Measurements from ENCODE around the gene FBXO22. TPM values are rescaled to one million over a fixed set of nuclear protein-coding genes. Genes with fewer than 3 reads are reported as not detected.

The FBXO22 gene
- total and polyA plus RNA-seq, 2 donors, result 14.0 to 23.3 TPM

DNA sequence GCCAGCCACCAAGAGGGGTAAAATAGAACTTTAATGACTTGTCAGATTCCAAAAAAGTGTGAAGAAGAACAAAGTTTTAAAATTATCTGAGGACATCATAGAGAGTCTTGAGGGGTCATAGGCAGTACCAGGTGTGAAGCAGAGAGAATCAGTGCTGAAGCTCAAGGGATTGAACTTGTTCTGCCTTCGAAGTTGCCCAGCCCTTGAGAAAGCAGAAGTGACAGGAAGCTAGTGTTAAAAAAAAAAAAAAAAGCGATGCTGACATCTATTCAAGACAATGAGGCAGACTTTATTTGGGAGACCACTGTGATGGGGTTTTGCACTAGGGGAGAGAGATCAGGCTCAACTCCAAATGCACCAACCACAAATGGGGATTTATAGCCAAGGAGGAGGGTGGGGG lies 21.8 kb downstream of the FBXO22 start:
- Histone ChIP-seq H3K9me3 (ENCODE audit: control insufficient read depth in 2 of 2, insufficient read depth in 1 of 2, low read length in 1 of 2) (no peaks in the 10 kb centered on the region), H3K4me1 (ENCODE audit: control insufficient read depth in 2 of 2, insufficient read depth in 2 of 2, low read length in 2 of 2) (no peaks in the 10 kb centered on the region), H3K27me3 (ENCODE audit: control insufficient read depth in 2 of 2, insufficient read depth in 1 of 2, low read length in 1 of 2) (no peaks in the 10 kb centered on the region), H3K27ac (ENCODE audit: low read depth in 1 of 2, low read length in 1 of 2) (no peak overlapping the region), H3K36me3 (ENCODE audit: control insufficient read depth in 2 of 2, insufficient read depth in 2 of 2, low read length in 1 of 2) (peaks cover 6 to 7% of the 10 kb centered on the region in 2 donors), H3K4me3 (ENCODE audit: low read length in 2 of 2) (no peak overlapping the region)
- 34% methylated on average over 2 of the region's 2 CpGs for WGBS
- no peak for DNase-seq (ENCODE audit: low read depth in 6 of 9, low spot score in 9 of 9)

DNA sequence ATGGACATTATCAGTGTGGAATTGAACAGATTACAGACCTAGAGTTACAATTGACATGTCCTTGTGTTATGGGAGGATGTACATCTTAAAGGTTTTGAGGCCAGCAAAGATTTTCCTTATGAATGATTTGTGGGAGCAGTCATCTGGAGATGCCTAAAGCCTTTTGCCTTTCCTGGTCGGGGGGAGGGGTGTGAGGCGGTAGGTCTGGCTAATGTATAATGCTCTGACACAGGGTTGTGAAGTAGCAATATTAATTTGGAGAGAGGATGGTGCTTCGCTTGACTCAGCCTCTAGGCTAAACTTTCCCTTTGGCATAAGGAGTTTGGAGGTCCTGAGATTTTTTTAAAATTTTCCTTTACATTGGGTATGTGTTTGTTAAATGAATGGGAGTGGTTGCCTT lies 23.3 kb downstream of the FBXO22 start:
- Histone ChIP-seq H3K4me3 (ENCODE audit: low read length in 2 of 2) (no peak overlapping the region), H3K4me1 (ENCODE audit: control insufficient read depth in 2 of 2, insufficient read depth in 2 of 2, low read length in 2 of 2) (no peaks in the 10 kb centered on the region), H3K27ac (ENCODE audit: low read depth in 1 of 2, low read length in 1 of 2) (no peak overlapping the region), H3K27me3 (ENCODE audit: control insufficient read depth in 2 of 2, insufficient read depth in 1 of 2, low read length in 1 of 2) (no peaks in the 10 kb centered on the region), H3K9me3 (ENCODE audit: control insufficient read depth in 2 of 2, insufficient read depth in 1 of 2, low read length in 1 of 2) (no peaks in the 10 kb centered on the region), H3K36me3 (ENCODE audit: control insufficient read depth in 2 of 2, insufficient read depth in 2 of 2, low read length in 1 of 2) (peaks cover 7 to 17% of the 10 kb centered on the region in 2 donors)
- WGBS, result 97% methylated on average over 3 of the region's 3 CpGs
- DNase-seq (ENCODE audit: low read depth in 6 of 9, low spot score in 9 of 9), result no peak

DNA sequence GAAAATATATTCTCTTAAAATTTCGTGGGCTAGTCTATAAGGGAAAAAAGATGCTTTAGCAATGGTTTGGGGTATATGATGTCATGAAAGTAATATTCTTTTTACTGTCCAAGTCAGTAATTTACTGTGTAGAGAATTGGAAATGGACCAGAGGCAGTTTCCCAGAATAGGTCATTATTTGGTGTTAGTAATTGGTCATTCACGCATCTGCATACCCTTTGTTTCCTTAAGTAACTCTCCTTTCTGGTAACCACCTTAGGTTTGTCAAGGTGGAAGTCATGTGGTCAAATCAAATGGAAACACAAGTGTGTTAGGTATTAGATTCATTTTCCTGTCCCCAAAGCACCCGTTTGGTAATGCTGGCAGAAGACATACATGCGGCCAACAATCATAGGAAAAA lies 23.9 kb downstream of the FBXO22 start:
- no peak for DNase-seq (ENCODE audit: low read depth in 6 of 9, low spot score in 9 of 9)
- WGBS, result 97% methylated on average over 4 of the region's 4 CpGs
- no peaks in the 10 kb centered on the region for H3K27me3 ChIP-seq (ENCODE audit: control insufficient read depth in 2 of 2, insufficient read depth in 1 of 2, low read length in 1 of 2)
- no peak overlapping the region for H3K27ac ChIP-seq (ENCODE audit: low read depth in 1 of 2, low read length in 1 of 2)
- peaks cover 7 to 17% of the 10 kb centered on the region in 2 donors for H3K36me3 ChIP-seq (ENCODE audit: control insufficient read depth in 2 of 2, insufficient read depth in 2 of 2, low read length in 1 of 2)
- no peaks in the 10 kb centered on the region for H3K9me3 ChIP-seq (ENCODE audit: control insufficient read depth in 2 of 2, insufficient read depth in 1 of 2, low read length in 1 of 2)
- no peak overlapping the region for H3K4me3 ChIP-seq (ENCODE audit: low read length in 2 of 2)
- H3K4me1 ChIP-seq (ENCODE audit: control insufficient read depth in 2 of 2, insufficient read depth in 2 of 2, low read length in 2 of 2), result no peaks in the 10 kb centered on the region

DNA sequence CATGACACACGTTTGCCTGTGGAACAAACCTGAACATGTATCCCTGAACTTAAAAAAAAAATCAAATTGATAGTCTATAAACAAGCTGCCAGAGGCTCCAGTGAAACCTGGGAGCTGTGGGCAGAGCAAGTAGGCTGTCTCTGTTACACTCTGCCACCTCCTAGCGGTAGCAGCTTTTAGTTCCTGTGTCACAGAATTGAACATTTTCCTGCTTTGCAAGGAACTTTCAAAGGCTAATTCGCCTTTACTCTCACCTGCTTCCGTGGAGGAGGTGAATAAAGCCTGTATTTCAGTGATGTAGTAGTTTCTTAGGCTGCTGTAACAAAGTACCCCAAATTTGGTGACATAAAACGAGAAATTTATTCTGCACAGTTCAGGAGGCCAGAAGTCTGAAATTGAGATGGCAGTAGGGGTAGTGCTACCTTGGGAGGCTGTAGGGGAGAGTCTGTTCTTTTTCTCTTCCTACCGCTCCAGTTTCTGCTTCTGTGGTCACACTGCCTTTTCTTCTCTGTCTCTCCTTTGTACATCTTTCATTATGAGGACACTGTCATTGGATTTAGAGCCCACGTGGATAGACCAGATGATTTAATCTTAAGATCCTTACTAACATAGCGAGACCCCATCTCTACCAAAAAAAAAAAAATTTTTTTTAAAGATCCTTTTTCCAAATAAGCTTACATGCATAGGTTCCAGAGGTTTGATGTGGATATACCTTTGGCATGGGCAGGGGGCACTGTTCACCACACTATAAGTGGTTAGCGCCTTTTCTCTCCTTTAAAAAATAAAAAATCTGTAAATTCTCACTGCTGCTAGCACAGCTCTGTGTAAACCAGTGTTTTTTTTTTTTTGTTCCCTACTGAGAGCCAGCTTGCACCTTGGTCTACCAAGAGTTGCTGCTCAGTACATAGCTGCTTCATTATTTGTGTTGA lies 25.3 kb downstream of the FBXO22 start:
- H3K27ac ChIP-seq (ENCODE audit: low read depth in 1 of 2, low read length in 1 of 2), result no peak overlapping the region
- WGBS, result 86% methylated on average over 9 of the region's 9 CpGs
- H3K4me3 ChIP-seq (ENCODE audit: low read length in 2 of 2), result no peak overlapping the region
- peak in 1 of 9 donors; percentile 14 for DNase-seq (ENCODE audit: low read depth in 6 of 9, low spot score in 9 of 9)
- no peaks in the 10 kb centered on the region for H3K9me3 ChIP-seq (ENCODE audit: control insufficient read depth in 2 of 2, insufficient read depth in 1 of 2, low read length in 1 of 2)
- no peaks in the 10 kb centered on the region for H3K4me1 ChIP-seq (ENCODE audit: control insufficient read depth in 2 of 2, insufficient read depth in 2 of 2, low read length in 2 of 2)
- peaks cover 3 to 24% of the 10 kb centered on the region in 2 donors for H3K36me3 ChIP-seq (ENCODE audit: control insufficient read depth in 2 of 2, insufficient read depth in 2 of 2, low read length in 1 of 2)
- no peaks in the 10 kb centered on the region for H3K27me3 ChIP-seq (ENCODE audit: control insufficient read depth in 2 of 2, insufficient read depth in 1 of 2, low read length in 1 of 2)

DNA sequence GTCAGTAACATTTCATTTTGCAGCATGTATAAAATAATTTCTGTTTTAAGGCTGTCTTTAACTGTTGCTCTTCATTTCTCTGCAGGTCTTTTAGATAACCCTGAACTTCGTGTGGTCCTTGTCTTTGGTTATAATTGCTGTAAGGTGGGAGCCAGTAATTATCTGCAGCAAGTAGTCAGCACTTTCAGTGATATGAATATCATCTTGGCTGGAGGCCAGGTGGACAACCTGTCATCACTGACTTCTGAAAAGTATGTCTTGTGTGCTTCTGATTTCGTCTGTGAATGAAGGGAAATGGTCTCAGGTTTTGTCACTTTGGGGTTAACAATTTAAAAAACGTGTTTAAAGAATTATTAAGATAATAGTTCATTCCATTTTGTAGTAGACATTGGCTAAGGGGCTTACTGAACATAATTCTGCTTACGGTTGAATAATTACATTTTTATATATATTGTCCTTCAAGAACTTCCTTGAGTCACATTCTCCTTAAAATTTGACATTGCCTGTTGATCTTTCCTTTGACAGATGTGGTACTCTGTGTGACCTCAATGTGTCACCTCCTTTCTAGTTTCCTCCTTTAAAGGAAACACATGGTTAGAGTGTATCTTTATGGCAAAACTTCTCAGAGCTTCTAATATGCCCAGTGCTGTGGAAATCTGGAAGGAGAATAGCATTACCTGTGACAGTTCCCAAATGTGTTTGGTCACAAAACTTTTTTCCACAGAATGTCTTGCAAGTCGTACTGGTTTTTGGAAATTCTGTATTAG lies 26.3 kb downstream of the FBXO22 start:
- no peak overlapping the region for H3K4me3 ChIP-seq (ENCODE audit: low read length in 2 of 2)
- H3K27ac ChIP-seq (ENCODE audit: low read depth in 1 of 2, low read length in 1 of 2), result no peak overlapping the region
- no peaks in the 10 kb centered on the region for H3K4me1 ChIP-seq (ENCODE audit: control insufficient read depth in 2 of 2, insufficient read depth in 2 of 2, low read length in 2 of 2)
- 82% methylated on average over 5 of the region's 5 CpGs for WGBS
- DNase-seq (ENCODE audit: low read depth in 6 of 9, low spot score in 9 of 9), result no peak
- H3K36me3 ChIP-seq (ENCODE audit: control insufficient read depth in 2 of 2, insufficient read depth in 2 of 2, low read length in 1 of 2), result peaks cover 0 to 30% of the 10 kb centered on the region in 2 donors
- H3K9me3 ChIP-seq (ENCODE audit: control insufficient read depth in 2 of 2, insufficient read depth in 1 of 2, low read length in 1 of 2), result no peaks in the 10 kb centered on the region
- H3K27me3 ChIP-seq (ENCODE audit: control insufficient read depth in 2 of 2, insufficient read depth in 1 of 2, low read length in 1 of 2), result no peaks in the 10 kb centered on the region

DNA sequence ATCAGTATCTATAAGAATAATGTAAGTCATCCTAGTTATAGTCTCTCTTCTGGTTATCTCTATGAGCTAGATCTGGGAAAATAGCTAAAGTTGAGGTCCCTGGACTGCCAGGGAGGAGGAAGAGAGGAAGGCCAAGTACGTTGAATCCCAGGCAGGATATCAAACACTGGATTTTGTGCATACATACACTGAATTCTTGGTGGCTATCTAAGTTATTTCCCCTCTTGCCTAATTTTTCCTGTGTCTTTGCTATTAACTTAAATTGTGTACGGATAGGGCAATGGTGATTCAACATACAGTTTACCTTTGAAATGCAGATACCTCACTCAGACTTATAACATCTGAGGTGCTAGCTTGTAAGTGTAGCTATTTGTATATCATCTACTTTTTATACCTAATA lies 27.2 kb downstream of the FBXO22 start:
- Histone ChIP-seq H3K27me3 (ENCODE audit: control insufficient read depth in 2 of 2, insufficient read depth in 1 of 2, low read length in 1 of 2) (no peaks in the 10 kb centered on the region), H3K36me3 (ENCODE audit: control insufficient read depth in 2 of 2, insufficient read depth in 2 of 2, low read length in 1 of 2) (peaks cover 0 to 35% of the 10 kb centered on the region in 2 donors), H3K27ac (ENCODE audit: low read depth in 1 of 2, low read length in 1 of 2) (no peak overlapping the region), H3K9me3 (ENCODE audit: control insufficient read depth in 2 of 2, insufficient read depth in 1 of 2, low read length in 1 of 2) (no peaks in the 10 kb centered on the region), H3K4me3 (ENCODE audit: low read length in 2 of 2) (no peak overlapping the region), H3K4me1 (ENCODE audit: control insufficient read depth in 2 of 2, insufficient read depth in 2 of 2, low read length in 2 of 2) (no peaks in the 10 kb centered on the region)
- DNase-seq (ENCODE audit: low read depth in 6 of 9, low spot score in 9 of 9), result no peak
- 98% methylated on average over 2 of the region's 2 CpGs for WGBS

DNA sequence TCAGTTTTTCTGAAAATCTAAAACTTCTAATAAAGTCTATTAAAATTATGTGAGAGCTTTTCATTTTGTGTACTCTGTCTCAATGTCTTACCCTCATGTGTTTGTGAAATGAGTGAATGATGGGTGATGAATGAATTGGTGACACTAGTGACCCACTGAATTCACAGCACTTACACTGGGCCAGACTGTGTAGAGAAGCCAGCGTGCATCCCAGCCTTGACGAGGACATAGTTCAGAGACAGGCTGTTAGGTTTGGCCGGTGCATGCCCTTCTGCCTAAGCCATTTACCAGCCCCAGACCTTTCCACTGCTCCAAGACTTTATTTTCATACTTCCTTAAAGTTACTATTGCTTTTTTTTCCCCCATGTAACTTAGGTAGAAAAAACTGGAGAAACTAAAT lies 38.8 kb downstream of the FBXO22 start:
- no peak for DNase-seq (ENCODE audit: low read depth in 6 of 9, low spot score in 9 of 9)
- WGBS, result 100% methylated on average over 3 of the region's 3 CpGs
- Histone ChIP-seq H3K4me3 (ENCODE audit: low read length in 2 of 2) (no peak overlapping the region), H3K27ac (ENCODE audit: low read depth in 1 of 2, low read length in 1 of 2) (no peak overlapping the region), H3K27me3 (ENCODE audit: control insufficient read depth in 2 of 2, insufficient read depth in 1 of 2, low read length in 1 of 2) (no peaks in the 10 kb centered on the region), H3K36me3 (ENCODE audit: control insufficient read depth in 2 of 2, insufficient read depth in 2 of 2, low read length in 1 of 2) (no peaks in the 10 kb centered on the region), H3K4me1 (ENCODE audit: control insufficient read depth in 2 of 2, insufficient read depth in 2 of 2, low read length in 2 of 2) (no peaks in the 10 kb centered on the region), H3K9me3 (ENCODE audit: control insufficient read depth in 2 of 2, insufficient read depth in 1 of 2, low read length in 1 of 2) (no peaks in the 10 kb centered on the region)

DNA sequence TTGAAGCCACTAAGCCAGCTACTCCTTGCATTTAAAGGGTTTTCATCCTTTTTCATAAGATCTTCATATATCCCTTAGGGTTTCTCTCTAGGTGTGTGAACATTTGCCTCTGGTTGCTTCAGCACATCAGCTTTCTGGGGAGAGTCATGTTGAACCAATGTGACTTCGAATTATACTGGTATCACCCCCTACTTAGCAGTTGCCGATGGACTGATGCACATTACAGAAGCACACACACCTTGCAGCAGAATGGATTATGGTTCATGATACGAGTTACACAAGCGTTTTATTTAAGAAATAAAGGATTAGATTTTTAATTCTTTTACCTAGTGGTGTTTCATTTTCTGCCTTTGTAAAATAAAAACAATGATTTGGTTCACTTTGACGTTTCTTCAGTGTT lies 39.6 kb downstream of the FBXO22 start:
- H3K36me3 ChIP-seq (ENCODE audit: control insufficient read depth in 2 of 2, insufficient read depth in 2 of 2, low read length in 1 of 2), result no peaks in the 10 kb centered on the region
- no peaks in the 10 kb centered on the region for H3K27me3 ChIP-seq (ENCODE audit: control insufficient read depth in 2 of 2, insufficient read depth in 1 of 2, low read length in 1 of 2)
- no peaks in the 10 kb centered on the region for H3K9me3 ChIP-seq (ENCODE audit: control insufficient read depth in 2 of 2, insufficient read depth in 1 of 2, low read length in 1 of 2)
- no peak for DNase-seq (ENCODE audit: low read depth in 6 of 9, low spot score in 9 of 9)
- H3K27ac ChIP-seq (ENCODE audit: low read depth in 1 of 2, low read length in 1 of 2), result no peak overlapping the region
- no peaks in the 10 kb centered on the region for H3K4me1 ChIP-seq (ENCODE audit: control insufficient read depth in 2 of 2, insufficient read depth in 2 of 2, low read length in 2 of 2)
- 89% methylated on average over 5 of the region's 5 CpGs for WGBS
- no peak overlapping the region for H3K4me3 ChIP-seq (ENCODE audit: low read length in 2 of 2)

DNA sequence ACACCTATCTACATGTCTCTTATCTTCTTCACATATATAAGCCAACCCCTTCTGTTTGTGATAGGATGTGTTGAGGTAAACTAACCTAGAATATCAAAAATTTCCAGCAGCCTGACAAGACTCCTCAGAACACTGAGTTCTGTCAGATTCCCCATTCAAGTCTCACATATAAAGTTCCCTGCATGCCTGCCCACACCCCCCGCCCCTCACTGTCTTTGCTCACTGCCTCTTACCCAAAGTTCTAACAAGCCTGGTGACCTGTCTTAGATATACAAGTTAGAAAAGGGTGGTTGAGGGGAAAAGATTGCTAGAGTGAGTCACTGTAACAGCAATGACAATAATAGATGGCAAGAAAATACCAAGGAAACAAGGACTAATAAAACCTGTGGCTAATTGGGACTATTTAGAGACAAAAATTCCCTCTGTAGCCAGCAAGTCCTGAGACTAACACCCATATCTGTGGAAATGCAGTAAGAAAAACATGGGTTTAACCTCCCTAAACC lies 40.1 kb downstream of the FBXO22 start:
- no peaks in the 10 kb centered on the region for H3K9me3 ChIP-seq (ENCODE audit: control insufficient read depth in 2 of 2, insufficient read depth in 1 of 2, low read length in 1 of 2)
- no peak overlapping the region for H3K4me3 ChIP-seq (ENCODE audit: low read length in 2 of 2)
- no peak overlapping the region for H3K27ac ChIP-seq (ENCODE audit: low read depth in 1 of 2, low read length in 1 of 2)
- WGBS, result 88% methylated on average over 1 of the region's 1 CpG
- H3K4me1 ChIP-seq (ENCODE audit: control insufficient read depth in 2 of 2, insufficient read depth in 2 of 2, low read length in 2 of 2), result no peaks in the 10 kb centered on the region
- no peaks in the 10 kb centered on the region for H3K36me3 ChIP-seq (ENCODE audit: control insufficient read depth in 2 of 2, insufficient read depth in 2 of 2, low read length in 1 of 2)
- no peak for DNase-seq (ENCODE audit: low read depth in 6 of 9, low spot score in 9 of 9)
- H3K27me3 ChIP-seq (ENCODE audit: control insufficient read depth in 2 of 2, insufficient read depth in 1 of 2, low read length in 1 of 2), result no peaks in the 10 kb centered on the region

Data from thymus (tissue), 11 donors.